ENCODE results near the gene TMEM202.

The TMEM202 gene

DNA sequence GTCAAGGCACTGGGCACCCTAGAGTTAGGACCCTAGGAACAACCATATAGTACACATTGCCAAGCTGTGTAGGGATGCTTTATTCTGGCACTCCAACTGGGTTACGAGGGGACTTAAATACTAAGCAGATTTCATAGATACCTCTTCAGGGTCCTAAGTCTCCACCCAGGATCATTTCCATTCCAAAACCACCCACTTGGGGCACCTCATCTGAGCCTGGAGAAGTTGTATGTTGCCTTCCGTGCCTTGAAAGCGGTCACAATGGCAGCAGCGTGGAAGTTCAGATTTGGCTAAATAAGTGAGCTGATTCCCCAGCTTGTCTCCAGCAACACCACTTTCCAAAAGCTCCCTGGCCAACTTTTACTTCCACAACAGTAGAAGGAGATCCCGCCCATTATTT, 4.6 kb downstream of the TMEM202 start:
- TF ChIP-seq POLR2AphosphoS5 (IDR thresholded peaks at IDR 0.05; ENCODE audit: low read depth) (no peak), GABPA (IDR thresholded peaks at IDR 0.05; ENCODE audit: low read depth) (no peak), SPI1 (IDR thresholded peaks at IDR 0.05; ENCODE audit: borderline replicate concordance, low read depth) (no peak)
- TF ChIP-seq, protein P1, sequence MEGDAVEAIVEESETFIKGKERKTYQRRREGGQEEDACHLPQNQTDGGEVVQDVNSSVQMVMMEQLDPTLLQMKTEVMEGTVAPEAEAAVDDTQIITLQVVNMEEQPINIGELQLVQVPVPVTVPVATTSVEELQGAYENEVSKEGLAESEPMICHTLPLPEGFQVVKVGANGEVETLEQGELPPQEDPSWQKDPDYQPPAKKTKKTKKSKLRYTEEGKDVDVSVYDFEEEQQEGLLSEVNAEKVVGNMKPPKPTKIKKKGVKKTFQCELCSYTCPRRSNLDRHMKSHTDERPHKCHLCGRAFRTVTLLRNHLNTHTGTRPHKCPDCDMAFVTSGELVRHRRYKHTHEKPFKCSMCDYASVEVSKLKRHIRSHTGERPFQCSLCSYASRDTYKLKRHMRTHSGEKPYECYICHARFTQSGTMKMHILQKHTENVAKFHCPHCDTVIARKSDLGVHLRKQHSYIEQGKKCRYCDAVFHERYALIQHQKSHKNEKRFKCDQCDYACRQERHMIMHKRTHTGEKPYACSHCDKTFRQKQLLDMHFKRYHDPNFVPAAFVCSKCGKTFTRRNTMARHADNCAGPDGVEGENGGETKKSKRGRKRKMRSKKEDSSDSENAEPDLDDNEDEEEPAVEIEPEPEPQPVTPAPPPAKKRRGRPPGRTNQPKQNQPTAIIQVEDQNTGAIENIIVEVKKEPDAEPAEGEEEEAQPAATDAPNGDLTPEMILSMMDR (IDR thresholded peaks at IDR 0.05; ENCODE audit: insufficient read depth, low read length): no peak
- TF ChIP-seq, protein P2, sequence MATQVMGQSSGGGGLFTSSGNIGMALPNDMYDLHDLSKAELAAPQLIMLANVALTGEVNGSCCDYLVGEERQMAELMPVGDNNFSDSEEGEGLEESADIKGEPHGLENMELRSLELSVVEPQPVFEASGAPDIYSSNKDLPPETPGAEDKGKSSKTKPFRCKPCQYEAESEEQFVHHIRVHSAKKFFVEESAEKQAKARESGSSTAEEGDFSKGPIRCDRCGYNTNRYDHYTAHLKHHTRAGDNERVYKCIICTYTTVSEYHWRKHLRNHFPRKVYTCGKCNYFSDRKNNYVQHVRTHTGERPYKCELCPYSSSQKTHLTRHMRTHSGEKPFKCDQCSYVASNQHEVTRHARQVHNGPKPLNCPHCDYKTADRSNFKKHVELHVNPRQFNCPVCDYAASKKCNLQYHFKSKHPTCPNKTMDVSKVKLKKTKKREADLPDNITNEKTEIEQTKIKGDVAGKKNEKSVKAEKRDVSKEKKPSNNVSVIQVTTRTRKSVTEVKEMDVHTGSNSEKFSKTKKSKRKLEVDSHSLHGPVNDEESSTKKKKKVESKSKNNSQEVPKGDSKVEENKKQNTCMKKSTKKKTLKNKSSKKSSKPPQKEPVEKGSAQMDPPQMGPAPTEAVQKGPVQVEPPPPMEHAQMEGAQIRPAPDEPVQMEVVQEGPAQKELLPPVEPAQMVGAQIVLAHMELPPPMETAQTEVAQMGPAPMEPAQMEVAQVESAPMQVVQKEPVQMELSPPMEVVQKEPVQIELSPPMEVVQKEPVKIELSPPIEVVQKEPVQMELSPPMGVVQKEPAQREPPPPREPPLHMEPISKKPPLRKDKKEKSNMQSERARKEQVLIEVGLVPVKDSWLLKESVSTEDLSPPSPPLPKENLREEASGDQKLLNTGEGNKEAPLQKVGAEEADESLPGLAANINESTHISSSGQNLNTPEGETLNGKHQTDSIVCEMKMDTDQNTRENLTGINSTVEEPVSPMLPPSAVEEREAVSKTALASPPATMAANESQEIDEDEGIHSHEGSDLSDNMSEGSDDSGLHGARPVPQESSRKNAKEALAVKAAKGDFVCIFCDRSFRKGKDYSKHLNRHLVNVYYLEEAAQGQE (IDR thresholded peaks at IDR 0.05; ENCODE audit: insufficient replicate concordance, low read depth): no peak
- no peak for DNase-seq (ENCODE audit: low read depth in 1 of 2, low spot score in 1 of 2)
- Histone ChIP-seq H3K27me3 (ENCODE audit: insufficient read depth, poor library complexity, severe bottlenecking) (no peaks in the 10 kb centered on the region), H3K27ac (replicated peaks) (no peak overlapping the region), H3K4me3 (replicated peaks; ENCODE audit: insufficient read depth, low read length) (no peak overlapping the region)

DNA sequence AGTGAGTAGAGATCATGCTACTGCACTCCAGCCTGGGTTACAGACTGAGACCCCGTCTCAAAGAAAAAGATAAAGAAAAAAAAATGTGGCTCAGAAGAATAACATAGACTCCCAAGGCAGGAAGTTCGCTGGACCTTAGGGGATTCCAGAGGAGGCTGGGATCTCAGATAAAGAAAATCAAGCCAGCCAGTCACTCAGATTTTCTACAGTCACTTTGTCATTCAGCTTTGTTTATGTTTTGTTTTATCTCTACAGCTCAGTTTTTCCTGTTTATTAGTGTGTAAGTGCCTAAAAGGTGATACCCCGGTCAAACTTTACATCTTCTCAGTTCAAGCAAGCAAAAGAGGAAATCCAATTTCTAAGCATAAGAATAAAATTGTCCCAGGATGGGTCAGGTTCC, 6.3 kb downstream of the TMEM202 start:
- Histone ChIP-seq H3K27ac (replicated peaks) (no peak overlapping the region), H3K4me3 (replicated peaks; ENCODE audit: insufficient read depth, low read length) (no peak overlapping the region), H3K27me3 (ENCODE audit: insufficient read depth, poor library complexity, severe bottlenecking) (no peaks in the 10 kb centered on the region)
- no peak for DNase-seq (ENCODE audit: low read depth in 1 of 2, low spot score in 1 of 2)
- TF ChIP-seq, protein P1 (IDR thresholded peaks at IDR 0.05; ENCODE audit: insufficient read depth, low read length): no peak
- TF ChIP-seq SPI1 (IDR thresholded peaks at IDR 0.05; ENCODE audit: borderline replicate concordance, low read depth): no peak
- TF ChIP-seq, protein P2 (IDR thresholded peaks at IDR 0.05; ENCODE audit: insufficient replicate concordance, low read depth): no peak
- no peak for TF ChIP-seq POLR2AphosphoS5 (IDR thresholded peaks at IDR 0.05; ENCODE audit: low read depth)
- TF ChIP-seq GABPA (IDR thresholded peaks at IDR 0.05; ENCODE audit: low read depth): no peak

DNA sequence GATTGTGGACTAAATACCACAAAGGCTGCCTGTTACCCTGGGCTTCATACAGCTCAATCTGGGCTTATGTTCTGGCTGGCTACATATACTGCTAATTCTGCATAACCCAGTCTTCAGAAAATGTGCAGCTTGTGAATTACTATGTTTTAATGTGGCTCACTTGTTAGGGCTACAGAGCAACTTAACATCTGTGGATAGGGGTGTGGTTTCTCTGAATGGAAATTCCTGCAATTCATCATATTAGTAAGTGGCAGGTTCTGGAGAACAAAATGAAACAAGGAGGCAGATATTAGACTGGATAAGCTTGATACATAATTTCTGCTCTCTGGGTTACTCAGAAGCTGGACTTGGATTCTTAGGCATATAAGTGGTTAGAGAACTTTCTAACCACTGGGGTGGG, 6.7 kb downstream of the TMEM202 start:
- DNase-seq (ENCODE audit: low read depth in 1 of 2, low spot score in 1 of 2): no peak
- H3K4me3 ChIP-seq (replicated peaks; ENCODE audit: insufficient read depth, low read length): no peak overlapping the region
- no peak overlapping the region for H3K27ac ChIP-seq (replicated peaks)
- TF ChIP-seq, protein P2 (IDR thresholded peaks at IDR 0.05; ENCODE audit: insufficient replicate concordance, low read depth): no peak
- TF ChIP-seq GABPA (IDR thresholded peaks at IDR 0.05; ENCODE audit: low read depth) (no peak), SPI1 (IDR thresholded peaks at IDR 0.05; ENCODE audit: borderline replicate concordance, low read depth) (no peak), POLR2AphosphoS5 (IDR thresholded peaks at IDR 0.05; ENCODE audit: low read depth) (no peak)
- TF ChIP-seq, protein P1 (IDR thresholded peaks at IDR 0.05; ENCODE audit: insufficient read depth, low read length): no peak
- H3K27me3 ChIP-seq (ENCODE audit: insufficient read depth, poor library complexity, severe bottlenecking): no peaks in the 10 kb centered on the region
